Measurements from ENCODE around the gene SLC31A1. TPM values are rescaled to one million over a fixed set of nuclear protein-coding genes. Genes with fewer than 3 reads are reported as not detected.

The SLC31A1 gene
- total and polyA plus RNA-seq, 12 donors = 10.2 to 105 (median 28.4) TPM

DNA sequence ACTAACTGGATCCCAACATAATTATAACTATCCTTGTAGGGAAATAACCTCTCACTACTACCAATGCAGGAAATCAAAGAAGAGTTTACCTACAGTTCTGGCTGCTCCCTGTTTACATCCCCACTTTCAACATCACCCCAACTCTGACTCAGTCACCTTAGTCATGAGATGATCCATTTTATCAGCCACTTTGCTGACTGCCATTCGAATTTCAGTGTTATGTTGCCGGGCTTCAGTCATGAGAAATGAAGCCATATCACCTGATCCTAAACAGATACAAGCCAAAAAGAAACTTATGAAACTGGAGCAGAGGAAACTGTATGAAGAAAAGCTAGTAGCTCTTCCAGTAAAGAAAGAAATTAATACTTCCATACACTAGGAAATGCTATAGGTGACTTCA, 36.8 kb upstream of the SLC31A1 start:
- intact Hi-C loops (cut with DNase I) = no loop called here
- peaks cover 0 to 80% of the 10 kb centered on the region in 2 donors for H3K36me3 ChIP-seq (replicated peaks in 1 of 2)

DNA sequence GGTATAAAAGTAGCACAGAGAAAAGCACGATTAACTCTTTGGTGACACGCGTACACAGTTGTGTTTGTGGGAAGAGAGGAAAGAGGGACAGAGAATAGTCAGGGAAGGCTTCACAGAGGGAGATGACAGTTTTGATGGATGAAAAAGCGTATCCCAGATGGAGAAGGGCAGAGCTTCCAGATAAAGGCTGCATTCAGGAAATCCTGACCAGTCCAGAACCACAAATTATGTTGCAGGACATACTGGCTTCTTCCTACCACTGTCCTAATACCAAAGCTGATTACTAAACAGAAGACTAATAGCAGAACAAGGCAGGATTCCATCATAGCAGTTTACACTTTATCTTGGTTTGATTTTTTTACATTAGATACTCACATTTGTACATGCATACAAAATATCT, 36.1 kb upstream of the SLC31A1 start:
- intact Hi-C loops (cut with DNase I) = no loop called here
- Histone ChIP-seq H3K4me3 (no peak overlapping the region), H3K9me3 (replicated peaks in 1 of 3) (no peaks in the 10 kb centered on the region), H3K27me3 (no peaks in the 10 kb centered on the region), H3K27ac (no peak overlapping the region), H3K36me3 (replicated peaks in 1 of 2) (peaks cover 0 to 78% of the 10 kb centered on the region in 2 donors), H3K4me1 (replicated peaks in 1 of 2) (peaks cover 0 to 10% of the 10 kb centered on the region in 2 donors)
- WGBS, 4 donors = 77 to 93% (median 83%) methylated on average over 4 of the region's 4 CpGs
- DNase-seq = no peak
- no peak for TF ChIP-seq POLR2A (IDR thresholded peaks at IDR 0.05)
- TF ChIP-seq, protein P1, sequence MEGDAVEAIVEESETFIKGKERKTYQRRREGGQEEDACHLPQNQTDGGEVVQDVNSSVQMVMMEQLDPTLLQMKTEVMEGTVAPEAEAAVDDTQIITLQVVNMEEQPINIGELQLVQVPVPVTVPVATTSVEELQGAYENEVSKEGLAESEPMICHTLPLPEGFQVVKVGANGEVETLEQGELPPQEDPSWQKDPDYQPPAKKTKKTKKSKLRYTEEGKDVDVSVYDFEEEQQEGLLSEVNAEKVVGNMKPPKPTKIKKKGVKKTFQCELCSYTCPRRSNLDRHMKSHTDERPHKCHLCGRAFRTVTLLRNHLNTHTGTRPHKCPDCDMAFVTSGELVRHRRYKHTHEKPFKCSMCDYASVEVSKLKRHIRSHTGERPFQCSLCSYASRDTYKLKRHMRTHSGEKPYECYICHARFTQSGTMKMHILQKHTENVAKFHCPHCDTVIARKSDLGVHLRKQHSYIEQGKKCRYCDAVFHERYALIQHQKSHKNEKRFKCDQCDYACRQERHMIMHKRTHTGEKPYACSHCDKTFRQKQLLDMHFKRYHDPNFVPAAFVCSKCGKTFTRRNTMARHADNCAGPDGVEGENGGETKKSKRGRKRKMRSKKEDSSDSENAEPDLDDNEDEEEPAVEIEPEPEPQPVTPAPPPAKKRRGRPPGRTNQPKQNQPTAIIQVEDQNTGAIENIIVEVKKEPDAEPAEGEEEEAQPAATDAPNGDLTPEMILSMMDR (IDR thresholded peaks at IDR 0.05) = no peak

More for the DNA sequence above, 36.8 kb upstream of the SLC31A1 start:
- H3K4me3 ChIP-seq = no peak overlapping the region
- H3K27me3 ChIP-seq = no peaks in the 10 kb centered on the region
- TF ChIP-seq POLR2A (IDR thresholded peaks at IDR 0.05) = no peak
- TF ChIP-seq, protein P1 (IDR thresholded peaks at IDR 0.05) = no peak
- no peaks in the 10 kb centered on the region for H3K9me3 ChIP-seq (replicated peaks in 1 of 3)
- no peak for DNase-seq
- peaks cover 0 to 10% of the 10 kb centered on the region in 2 donors for H3K4me1 ChIP-seq (replicated peaks in 1 of 2)
- WGBS, 4 donors = 50 to 83% (median 72%) methylated on average over 2 of the region's 2 CpGs
- H3K27ac ChIP-seq = no peak overlapping the region

DNA sequence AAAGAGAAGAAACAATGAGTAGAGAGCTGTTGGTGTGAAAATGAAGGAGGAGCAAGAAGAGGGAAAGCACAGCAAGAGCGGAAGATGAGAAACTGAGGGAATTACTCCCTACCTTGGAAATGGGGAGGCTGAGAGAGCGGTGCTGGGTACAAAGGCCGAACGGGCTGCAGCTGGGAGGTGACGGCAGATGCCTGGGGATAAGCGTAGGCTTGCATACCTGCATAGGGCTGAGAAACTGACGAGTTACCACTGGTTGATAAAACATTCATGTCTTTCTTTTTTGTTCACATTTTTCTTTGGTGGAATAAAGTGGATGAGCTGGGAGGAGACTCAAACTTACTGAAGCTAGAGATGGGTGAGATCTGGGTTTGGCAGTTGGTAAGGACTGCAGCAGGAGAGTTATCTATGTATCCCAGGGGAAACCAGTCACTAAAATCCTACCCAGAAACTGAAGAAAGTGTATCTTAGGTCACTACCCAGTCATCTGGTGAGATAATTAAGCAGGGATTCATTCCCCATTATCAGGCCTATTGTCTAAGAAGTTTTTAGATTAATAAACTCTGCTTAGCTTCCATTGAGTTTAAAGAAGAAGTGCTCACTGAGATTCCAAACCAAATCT, 35.1 kb upstream of the SLC31A1 start:
- TF ChIP-seq, protein P1 (IDR thresholded peaks at IDR 0.05) = no peak
- TF ChIP-seq POLR2A (IDR thresholded peaks at IDR 0.05) = no peak
- Histone ChIP-seq H3K9me3 (replicated peaks in 1 of 3) (no peaks in the 10 kb centered on the region), H3K36me3 (replicated peaks in 1 of 2) (peaks cover 0 to 85% of the 10 kb centered on the region in 2 donors), H3K4me1 (replicated peaks in 1 of 2) (peaks cover 0 to 10% of the 10 kb centered on the region in 2 donors), H3K27ac (no peak overlapping the region), H3K4me3 (no peak overlapping the region), H3K27me3 (no peaks in the 10 kb centered on the region)
- intact Hi-C loops (cut with DNase I) = no loop called here
- no peak for DNase-seq
- 96 to 98% (median 97%) methylated on average over 7 of the region's 7 CpGs for WGBS, 4 donors

DNA sequence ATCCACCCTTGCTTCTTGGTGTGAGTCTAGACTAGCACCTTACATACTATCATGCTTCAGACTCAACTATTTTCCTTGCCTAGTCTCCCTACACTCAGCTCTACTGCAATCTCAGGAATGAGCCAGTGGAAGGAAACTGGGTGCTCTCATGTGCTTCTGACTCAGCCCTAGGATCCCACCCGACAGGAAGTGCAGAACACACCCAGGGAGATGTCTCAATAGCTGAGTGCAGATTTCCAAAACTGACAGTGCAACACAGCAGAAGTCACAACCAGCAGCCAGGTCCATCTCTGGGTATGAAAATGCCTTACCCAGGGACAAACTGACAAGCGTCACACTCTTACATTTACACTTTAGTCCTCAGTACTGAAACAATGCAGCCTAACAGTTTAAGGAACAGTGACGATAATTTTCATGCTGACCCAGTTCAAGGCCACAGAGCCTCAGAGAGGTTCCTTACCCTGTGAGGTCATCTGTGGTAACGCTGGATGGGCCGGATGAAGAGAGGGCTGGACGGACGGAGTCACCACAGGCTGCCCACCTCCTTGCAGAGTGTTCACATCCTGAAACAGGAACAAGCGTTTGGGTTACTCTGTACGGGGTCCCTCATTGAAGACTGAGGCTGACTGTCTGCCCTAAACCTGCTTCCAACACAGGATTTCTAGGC, 33.3 kb upstream of the SLC31A1 start:
- H3K4me1 ChIP-seq (replicated peaks in 1 of 2) = peaks cover 0 to 10% of the 10 kb centered on the region in 2 donors
- peaks cover 0 to 75% of the 10 kb centered on the region in 2 donors for H3K36me3 ChIP-seq (replicated peaks in 1 of 2)
- H3K27ac ChIP-seq = peak overlapping the region in 4 of 5 donors; percentile 39 to 87 (median 56)
- WGBS, 4 donors = 51 to 65% (median 55%) methylated on average over 9 of the region's 9 CpGs
- H3K9me3 ChIP-seq (replicated peaks in 1 of 3) = no peaks in the 10 kb centered on the region
- H3K27me3 ChIP-seq = no peaks in the 10 kb centered on the region
- peak in 6 of 7 donors; percentile 56 to 82 (median 68) for DNase-seq
- intact Hi-C loops (cut with DNase I) = no loop called here
- no peak overlapping the region for H3K4me3 ChIP-seq
- TF ChIP-seq, protein P1 (IDR thresholded peaks at IDR 0.05) = no peak
- TF ChIP-seq POLR2A (IDR thresholded peaks at IDR 0.05) = peak in 1 of 2 donors; percentile 20

Data from adrenal gland (tissue), 12 donors.